ENCODE measurements around the gene ECHS1.
"Not testable (repeated sequence)": the region's sequence is repeated elsewhere in the genome, so short reads cannot be mapped to it uniquely, and the experiment has no call there.

Gene ECHS1

GRCh38 chr10:133373174-133374090 lies at the start of gene ECHS1:
TSS of gene ECHS1 (minus strand) at chr10:133373354. CDS start at chr10:133373333, 21 bp downstream.
- peak; percentile 56 for DNase-seq

DNA sequence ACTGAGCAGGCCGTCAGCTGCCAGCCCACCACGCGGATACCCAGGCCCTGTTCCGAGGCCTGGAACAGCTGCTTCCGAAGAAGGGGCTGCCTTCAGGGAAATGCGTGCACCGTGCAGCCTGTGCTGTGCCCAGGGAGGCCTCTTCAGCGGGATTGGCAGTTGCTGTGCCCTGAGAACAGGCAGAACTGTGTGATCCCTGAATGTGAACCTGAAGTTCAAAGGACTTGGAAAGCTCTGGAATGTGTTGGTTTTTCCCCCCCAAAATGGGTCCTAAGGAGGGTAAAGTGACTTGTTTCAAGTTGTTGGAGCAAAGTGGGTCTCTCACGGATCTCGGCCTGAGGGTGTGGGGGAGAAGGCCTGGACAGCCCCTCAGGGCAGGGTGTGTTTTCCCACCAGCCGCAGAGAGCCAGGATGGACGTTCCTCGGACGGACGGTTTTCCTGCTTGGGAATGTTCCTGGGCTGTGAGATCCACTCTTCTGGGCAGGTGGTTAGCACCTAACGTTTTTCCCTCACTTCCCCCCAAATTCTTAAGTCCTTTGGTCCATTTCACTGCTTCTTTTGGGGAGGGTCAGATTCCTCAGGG lies 49.2 kb upstream of the ECHS1 start:
- DNase-seq = no peak

DNA sequence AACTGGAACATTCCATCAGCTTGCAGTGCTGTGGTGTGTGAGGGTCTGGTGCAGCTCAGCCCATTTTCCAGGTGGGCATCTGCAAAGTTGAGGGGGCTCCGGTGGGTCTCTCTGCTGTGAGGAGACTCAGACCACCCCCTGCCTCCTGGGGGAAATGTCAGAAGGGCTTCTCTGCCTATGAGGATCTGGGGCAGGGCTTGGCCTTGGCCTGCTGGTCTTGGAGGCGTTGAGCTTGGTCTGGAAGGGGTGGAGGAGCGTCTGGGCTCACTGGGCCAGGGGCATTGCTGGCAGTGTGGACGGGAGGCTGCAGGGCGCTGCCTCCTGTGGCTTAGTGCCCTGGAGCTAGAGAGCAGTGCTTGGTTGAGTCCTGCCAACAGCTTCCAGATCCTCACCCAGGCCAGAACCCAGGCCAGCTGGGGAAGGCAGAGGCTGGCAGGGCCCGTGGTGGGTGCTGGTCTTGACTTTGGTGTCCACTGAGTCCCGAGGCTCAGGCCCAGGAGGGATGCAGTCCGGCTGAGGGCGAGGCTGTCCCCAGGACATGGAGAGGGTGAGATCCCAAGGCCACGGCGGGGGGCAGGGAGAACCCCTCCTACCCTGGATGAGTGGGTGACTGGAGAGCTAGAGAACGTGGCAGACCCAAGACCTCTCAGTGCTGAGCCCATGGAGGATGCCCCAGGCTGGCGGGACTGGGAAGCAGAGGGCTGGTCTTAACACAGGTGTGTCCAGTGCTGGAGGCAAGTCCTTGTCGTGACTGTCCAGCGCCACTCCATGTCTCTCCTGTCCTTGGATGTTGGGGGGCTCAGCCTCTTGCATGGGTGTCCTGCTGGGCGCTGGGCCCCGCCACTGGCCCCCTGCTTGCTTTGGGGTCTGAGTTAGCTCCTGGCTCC lies 48.4 kb upstream of the ECHS1 start:
- DNase-seq = no peak

DNA sequence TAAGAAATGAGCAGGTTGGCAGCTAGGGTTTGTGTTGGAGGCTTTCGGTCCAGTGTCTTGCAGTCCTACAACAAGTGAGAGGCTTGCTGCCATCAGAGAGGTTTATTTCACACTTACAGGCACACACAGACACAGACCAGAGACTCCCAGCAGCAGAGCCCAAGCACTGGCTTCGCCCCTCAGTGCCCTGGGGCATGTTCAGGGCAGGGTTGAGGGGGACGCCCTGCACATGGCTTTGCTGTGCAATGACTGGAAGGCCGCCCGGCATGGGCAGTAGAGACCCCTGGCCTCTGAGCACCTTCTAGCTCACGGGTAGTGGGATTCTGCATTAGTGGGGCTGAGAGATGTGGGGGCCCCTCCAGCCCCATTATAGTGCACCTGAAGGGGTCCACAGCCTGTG lies 47.4 kb upstream of the ECHS1 start:
- no peak for DNase-seq

DNA sequence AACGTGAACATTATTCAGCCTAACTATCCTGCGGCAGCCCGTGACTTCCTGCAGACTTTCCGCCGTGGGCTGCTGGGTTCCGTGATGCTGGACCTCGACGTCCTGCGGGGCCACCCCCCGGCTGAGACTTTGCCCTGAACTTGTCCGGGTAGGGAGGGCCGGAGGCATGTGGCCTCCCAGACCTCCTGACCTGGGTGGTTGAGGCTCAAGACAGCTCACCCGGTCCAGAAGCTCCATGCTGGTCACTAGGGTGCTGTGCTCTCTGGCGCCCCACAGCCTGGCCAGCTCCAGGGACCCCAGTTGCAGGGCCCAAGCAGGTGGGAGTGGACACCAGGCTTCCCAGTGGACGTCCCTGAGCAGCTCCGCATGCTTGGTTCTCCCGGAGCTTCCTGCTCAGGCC lies 46.9 kb upstream of the ECHS1 start:
- DNase-seq = no peak

DNA sequence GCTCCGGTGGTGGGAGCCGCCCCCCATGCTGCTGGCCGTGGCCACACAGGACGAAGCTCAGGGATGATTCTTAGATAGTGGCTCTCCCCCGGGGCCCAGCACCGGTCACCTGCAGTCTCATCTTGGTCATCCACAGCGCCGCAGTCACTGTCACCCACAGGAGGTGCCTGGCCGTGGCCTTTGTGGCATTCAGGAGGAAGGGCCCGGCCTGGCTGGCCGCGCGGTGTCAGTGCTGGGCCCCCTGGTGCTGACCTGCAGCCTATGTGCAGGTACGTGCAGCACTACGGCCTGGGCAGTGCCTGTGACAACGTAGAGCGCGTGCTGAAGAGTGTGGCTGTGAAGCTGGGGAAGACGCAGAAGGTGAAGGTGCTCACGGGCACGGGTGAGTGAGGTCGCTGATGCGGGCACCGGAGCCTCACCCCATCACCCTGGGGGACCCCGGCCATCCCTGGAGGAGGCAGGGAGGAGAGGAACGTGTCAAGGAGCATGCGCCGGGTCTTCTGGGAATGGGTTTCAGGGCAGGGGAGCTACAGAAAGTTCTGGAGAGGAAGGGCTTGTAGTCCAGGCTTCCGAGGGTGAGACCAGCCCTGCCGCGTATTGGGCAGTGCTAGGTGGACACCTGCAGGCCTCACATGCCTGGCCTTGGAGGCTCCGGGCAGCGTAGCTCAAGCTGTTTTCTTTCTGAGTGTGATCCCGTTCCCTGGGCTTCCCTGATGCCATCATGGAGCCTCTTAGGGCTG lies 46.2 kb upstream of the ECHS1 start:
- DNase-seq = no peak

DNA sequence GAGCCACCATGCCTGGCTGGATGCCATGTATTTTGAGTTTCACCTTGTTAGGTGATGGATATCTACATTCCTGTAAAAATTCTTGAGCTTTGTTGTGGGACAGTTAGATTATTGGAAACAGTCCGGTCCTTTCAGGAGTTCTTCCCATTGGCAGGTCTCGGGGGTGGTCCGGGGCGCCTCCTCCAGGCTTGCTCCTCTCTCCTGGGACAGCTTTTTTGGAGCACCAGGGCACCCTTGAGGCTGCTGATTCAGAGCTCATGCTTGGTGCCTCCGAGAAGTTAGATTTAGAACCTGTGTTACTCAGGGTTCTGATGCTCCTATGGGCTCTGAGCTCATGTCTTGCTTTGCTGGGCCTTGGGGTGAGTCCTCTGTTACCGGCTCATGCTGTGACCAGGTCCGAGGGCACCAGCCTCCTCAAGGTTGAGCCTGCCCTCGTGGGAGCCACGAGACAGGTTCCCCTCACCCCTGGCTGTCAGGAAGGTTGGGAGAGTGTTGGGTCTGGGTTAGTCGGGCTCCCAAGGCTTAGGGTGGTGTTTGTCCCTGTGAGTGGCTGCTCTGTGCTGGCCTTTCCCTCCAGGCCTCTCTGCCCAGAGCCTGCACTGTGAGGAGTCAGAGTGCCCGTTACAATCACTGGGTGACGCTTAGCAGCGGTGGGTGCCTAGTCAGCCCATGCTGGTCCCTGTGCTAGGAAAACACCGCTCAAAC lies 45.3 kb upstream of the ECHS1 start:
- no peak for DNase-seq

- no peak for DNase-seq
Measured at GRCh38 chr10:133415752-133416151, 42.6 kb upstream of the ECHS1 start.

DNA sequence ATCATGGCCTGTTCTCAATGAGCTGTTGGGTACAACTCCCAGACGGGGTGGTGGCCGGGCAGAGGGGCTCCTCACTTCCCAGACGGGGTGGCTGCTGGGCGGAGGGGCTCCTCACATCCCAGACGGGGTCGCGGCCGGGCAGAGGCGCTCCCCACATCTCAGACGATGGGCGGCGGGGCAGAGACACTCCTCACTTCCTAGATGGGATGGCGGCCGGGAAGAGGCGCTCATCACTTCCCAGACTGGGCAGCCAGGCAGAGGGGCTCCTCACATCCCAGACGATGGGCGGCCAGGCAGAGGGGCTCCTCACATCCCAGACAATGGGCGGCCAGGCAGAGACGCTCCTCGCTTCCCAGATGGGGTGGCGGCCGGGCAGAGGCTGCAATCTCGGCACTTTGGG lies 41.2 kb upstream of the ECHS1 start:
- DNase-seq = not testable (repeated sequence)

GRCh38 chr10:133412381-133412711 lies 39.2 kb upstream of the ECHS1 start:
- no peak for DNase-seq

DNA sequence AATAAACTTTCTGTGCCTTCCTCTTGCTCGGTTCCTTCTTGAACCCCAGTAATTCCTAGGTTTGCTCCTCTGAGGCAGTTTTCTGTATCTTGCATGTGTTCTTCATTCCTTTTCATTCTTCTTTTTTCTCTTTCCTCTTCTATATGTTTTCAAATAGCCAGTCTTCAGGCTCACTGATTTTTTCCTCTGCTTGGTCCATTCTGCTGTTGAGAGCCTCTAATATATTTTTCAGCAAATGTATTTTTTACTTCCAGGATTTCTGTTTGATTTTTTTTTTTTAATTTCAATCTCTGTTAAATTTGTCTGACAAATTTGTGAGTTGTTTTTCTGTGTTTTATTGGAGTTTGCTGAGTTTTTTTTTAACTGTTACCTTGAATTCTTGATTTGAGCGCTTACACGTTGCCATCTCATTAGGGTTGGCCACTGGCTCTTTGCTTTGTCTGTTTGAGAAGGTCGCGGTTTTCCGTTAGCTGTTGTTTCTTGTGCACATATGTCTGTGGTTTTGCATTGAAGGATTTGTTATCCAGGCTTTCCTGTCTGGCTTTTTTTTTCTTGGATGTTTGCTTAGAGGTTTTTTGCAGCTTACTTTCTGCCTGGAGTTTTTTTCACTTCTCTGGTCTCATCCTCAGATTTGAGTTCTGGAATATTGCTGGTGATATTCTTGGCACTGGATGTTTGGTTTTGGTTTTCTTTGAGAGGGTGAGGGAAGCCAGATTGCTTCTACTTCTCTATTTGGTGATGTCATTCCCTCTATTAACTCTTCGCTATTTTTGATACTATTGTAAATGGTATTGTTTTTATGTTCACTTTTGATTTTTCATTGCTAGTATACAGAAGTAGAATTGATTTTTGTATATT lies 38.6 kb upstream of the ECHS1 start:
- no peak for DNase-seq

- no peak for DNase-seq
Measured at GRCh38 chr10:133405844-133406527, 32.8 kb upstream of the ECHS1 start.

DNA sequence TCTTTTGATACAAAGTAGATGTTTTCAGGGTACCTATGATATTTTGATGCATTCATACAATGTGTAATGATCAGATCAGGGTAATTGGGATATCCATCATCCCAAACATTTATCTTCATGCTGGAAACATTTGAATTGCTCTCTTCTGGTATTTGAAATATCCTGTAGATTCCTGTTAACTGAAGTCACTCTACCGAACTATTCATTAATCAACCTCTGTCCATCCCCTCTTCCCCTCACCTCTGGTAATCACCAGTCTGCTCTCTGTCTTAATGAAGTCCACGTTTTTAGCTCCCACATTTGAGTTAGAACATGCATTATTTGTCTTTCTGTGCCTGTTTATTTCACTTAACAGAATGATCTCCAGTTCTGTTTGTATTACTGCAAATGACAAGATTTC lies 32.1 kb upstream of the ECHS1 start:
- no peak for DNase-seq

DNA sequence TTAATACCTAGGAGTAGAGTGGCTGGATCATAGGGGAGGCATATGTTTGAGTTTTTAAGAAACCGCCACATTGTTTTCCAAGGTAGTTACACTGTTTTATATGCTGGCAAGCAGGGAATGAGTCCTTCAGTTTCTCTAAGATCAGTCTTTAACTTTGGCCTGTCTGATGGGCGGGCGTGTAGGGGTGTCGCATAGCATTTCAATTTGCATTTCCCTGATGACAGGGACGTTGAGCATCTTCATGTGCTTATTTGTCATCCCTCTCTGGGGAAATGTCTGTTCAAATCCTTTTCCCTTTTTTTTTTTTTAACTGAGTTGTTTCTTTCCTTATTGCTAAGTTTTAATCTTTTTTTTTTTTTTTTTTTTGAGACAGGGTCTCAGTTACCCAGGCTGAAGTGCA lies 30.6 kb upstream of the ECHS1 start:
- no peak for DNase-seq

- DNase-seq = no peak
Measured at GRCh38 chr10:133403359-133403758, 30.2 kb upstream of the ECHS1 start.

- no peak for DNase-seq
Measured at GRCh38 chr10:133401981-133402725, 29.0 kb upstream of the ECHS1 start.

GRCh38 chr10:133401500-133401899 lies 28.3 kb upstream of the ECHS1 start:
- no peak for DNase-seq

DNA sequence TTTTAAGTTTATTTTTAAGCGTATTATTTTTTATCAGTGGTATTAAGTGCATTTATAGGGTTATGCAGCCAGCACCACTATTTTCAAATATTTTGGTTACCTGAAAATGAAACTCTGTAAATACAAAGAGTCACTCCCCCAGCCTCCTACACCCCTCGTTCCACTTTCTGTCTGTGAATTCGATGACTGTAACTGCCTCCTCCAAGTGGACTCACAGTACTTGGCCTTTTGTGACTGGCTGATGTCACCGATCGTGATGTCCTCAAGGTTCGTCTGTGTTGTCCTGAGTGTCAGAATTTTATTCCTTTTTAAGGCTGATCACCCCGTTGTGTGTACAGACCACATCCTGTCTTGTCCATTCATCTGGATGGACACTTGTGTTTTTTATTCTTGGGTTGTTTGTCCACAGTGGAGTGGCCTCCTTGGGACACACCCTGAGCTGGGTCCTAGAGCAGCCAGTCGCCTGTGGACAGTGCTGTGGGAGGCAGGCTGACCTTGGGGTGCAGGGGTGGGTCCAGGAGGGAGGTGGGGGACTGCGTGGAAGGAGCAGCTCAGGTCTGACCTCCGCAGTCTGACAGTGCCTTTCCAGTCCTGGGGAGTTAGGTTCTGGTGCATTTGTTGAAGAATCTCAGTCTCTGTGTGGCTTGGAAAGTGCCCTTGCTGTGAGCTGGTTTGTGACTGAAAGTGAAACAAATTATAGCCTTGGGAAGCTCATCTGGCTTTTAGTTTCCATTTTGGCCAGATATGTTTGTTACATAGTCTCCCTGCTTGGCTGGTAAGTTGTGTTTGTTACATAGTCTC lies 27.7 kb upstream of the ECHS1 start:
- DNase-seq = no peak

DNA sequence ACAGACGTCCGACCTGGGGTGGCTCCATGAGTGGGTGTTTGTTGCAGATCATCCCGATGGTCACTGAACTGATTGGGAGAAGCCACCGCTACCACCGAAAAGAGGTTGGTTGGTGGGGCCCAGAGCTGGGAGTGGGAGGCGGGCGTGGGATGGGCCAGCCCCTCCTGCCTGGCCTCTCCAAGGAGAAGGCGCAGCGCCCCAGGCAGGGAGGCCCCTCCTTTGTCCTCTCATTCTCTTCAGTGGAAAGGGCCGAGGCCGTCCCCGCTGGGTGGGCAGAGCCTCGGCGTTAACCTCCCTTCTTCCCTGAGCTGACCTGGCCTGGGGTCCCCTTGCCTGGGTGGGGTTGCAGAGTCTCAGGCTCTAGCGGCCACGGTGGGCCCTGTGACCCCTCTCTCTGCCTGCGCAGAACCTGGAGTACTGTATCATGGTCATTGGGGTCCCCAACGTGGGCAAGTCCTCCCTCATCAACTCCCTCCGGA lies 26.0 kb upstream of the ECHS1 start:
- DNase-seq = no peak

Measured in DMS79 (cell line).